Loucy (cell line): Measurements from ENCODE around the gene TMEM87B.

Experiments
- EZH2phosphoT487 ChIP-seq: fragments of 200-600 bp; IDR thresholded peaks from 2 replicates; pipeline ENCODE4 v1.6.1; 2018; ENCODE audit warnings: antibody characterized with exemption, mild to moderate bottlenecking, moderate library complexity, borderline replicate concordance
- TF ChIP-seq, protein P1 (sequence below): fragments of 200-600 bp; sonication (generic); conservative IDR thresholded peaks from 2 replicates; pipeline ENCODE4 v1.5.1; 2014; ENCODE audit warnings: mild to moderate bottlenecking, antibody characterized with exemption, low read length

GRCh38 chr2:112034924-112035323 lies 20.1 kb upstream of the TMEM87B start:
- TF ChIP-seq, protein P1, sequence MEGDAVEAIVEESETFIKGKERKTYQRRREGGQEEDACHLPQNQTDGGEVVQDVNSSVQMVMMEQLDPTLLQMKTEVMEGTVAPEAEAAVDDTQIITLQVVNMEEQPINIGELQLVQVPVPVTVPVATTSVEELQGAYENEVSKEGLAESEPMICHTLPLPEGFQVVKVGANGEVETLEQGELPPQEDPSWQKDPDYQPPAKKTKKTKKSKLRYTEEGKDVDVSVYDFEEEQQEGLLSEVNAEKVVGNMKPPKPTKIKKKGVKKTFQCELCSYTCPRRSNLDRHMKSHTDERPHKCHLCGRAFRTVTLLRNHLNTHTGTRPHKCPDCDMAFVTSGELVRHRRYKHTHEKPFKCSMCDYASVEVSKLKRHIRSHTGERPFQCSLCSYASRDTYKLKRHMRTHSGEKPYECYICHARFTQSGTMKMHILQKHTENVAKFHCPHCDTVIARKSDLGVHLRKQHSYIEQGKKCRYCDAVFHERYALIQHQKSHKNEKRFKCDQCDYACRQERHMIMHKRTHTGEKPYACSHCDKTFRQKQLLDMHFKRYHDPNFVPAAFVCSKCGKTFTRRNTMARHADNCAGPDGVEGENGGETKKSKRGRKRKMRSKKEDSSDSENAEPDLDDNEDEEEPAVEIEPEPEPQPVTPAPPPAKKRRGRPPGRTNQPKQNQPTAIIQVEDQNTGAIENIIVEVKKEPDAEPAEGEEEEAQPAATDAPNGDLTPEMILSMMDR, result no peak
- TF ChIP-seq EZH2phosphoT487, result no peak
